ENCODE data around the gene SAT1. TPM values are rescaled to one million over a fixed set of nuclear protein-coding genes. Genes with fewer than 3 reads are reported as not detected.

SAT1 gene
- total RNA-seq, 2 experiments from 2014 or later = 96.1 to 204 TPM

- no peak overlapping the region for H3K27ac Mint-ChIP-seq
- H3K4me1 Mint-ChIP-seq = peaks cover 12% of the 10 kb centered on the region
- DNase-seq (no peak), ATAC-seq (no peak)
- CTCF ChIA-PET = no interaction called here
- peaks cover 2% of the 10 kb centered on the region for H3K27me3 Mint-ChIP-seq
- H3K4me3 Mint-ChIP-seq = no peak overlapping the region
- H3K9me3 Mint-ChIP-seq (ENCODE audit: low read depth) = no peaks in the 10 kb centered on the region
- no peaks in the 10 kb centered on the region for H3K36me3 Mint-ChIP-seq
Measured at GRCh38 chrX:23822397-23822796, 39.4 kb downstream of the SAT1 start.

DNA sequence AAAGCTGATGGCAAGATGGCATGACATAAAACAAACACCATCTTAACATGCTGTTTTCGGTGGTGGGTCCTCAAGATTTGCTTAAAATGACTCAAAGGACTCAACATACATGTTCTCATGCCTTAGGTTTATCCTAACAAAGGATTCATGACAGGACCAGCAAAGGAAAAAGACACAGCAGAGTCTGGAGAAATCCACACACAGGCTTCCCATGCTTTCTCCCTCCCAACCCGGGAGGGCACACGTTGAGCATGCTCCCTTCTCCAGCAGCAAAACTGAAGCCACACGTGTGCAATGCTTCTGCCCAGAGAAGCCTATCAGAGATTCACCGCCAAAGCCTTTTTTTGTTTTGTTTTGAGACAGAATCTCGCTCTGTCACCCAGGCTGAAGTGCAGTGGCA, 39.9 kb downstream of the SAT1 start:
- Mint-ChIP-seq H3K27ac (no peak overlapping the region), H3K36me3 (no peaks in the 10 kb centered on the region), H3K4me3 (no peak overlapping the region), H3K27me3 (peaks cover 2% of the 10 kb centered on the region), H3K4me1 (peaks cover 11% of the 10 kb centered on the region), H3K9me3 (ENCODE audit: low read depth) (no peaks in the 10 kb centered on the region)
- CTCF ChIA-PET = interaction anchor here (1.1 kb wide), 1 partner anchor 79 kb away, joined by 5 read pairs; no protein-coding TSS in a partner anchor
- ATAC-seq = no peak
- DNase-seq = no peak

DNA sequence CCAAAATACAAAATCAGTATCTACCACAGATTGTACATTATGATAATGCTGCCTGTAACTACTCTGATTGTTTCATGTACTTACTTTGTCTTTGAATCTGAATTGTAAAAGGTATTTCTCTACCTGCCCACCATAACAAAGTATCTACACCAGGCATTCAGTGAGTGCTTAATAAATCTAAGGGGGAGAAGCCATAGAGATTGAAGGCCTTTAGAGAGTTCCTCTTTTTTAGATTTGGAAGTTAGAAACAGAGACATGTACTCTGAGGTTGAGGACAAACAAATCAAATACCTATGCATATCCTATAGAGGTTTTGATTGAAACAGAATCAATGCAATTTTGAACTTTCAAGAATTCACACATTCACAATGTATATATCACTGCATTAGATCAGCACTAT, 42.7 kb downstream of the SAT1 start:
- H3K4me3 Mint-ChIP-seq = no peak overlapping the region
- peaks cover 2% of the 10 kb centered on the region for H3K27me3 Mint-ChIP-seq
- peaks cover 2% of the 10 kb centered on the region for H3K4me1 Mint-ChIP-seq
- no peaks in the 10 kb centered on the region for H3K36me3 Mint-ChIP-seq
- no peak for DNase-seq
- CTCF ChIA-PET = no interaction called here
- H3K9me3 Mint-ChIP-seq (ENCODE audit: low read depth) = no peaks in the 10 kb centered on the region
- no peak for ATAC-seq
- no peak overlapping the region for H3K27ac Mint-ChIP-seq

GRCh38 chrX:23826216-23826615, 43.2 kb downstream of the SAT1 start:
- no peaks in the 10 kb centered on the region for H3K9me3 Mint-ChIP-seq (ENCODE audit: low read depth)
- no peak overlapping the region for H3K4me3 Mint-ChIP-seq

GRCh38 chrX:23826653-23827052, 43.7 kb downstream of the SAT1 start:
- no peak for DNase-seq
- Mint-ChIP-seq H3K4me1 (peaks cover 2% of the 10 kb centered on the region), H3K9me3 (ENCODE audit: low read depth) (no peaks in the 10 kb centered on the region), H3K4me3 (no peak overlapping the region), H3K36me3 (no peaks in the 10 kb centered on the region), H3K27me3 (peaks cover 2% of the 10 kb centered on the region), H3K27ac (no peak overlapping the region)
- no peak for ATAC-seq
- CTCF ChIA-PET = no interaction called here

More at GRCh38 chrX:23826216-23826615, 43.2 kb downstream of the SAT1 start:
- Mint-ChIP-seq H3K4me1 (peaks cover 2% of the 10 kb centered on the region), H3K27me3 (peaks cover 2% of the 10 kb centered on the region), H3K36me3 (no peaks in the 10 kb centered on the region), H3K27ac (no peak overlapping the region)
- DNase-seq = no peak
- CTCF ChIA-PET = no interaction called here
- no peak for ATAC-seq

GRCh38 chrX:23828881-23829280, 45.9 kb downstream of the SAT1 start:
- ATAC-seq (no peak), DNase-seq (no peak)
- Mint-ChIP-seq H3K36me3 (peaks cover 2% of the 10 kb centered on the region), H3K4me3 (no peak overlapping the region), H3K9me3 (ENCODE audit: low read depth) (no peaks in the 10 kb centered on the region), H3K4me1 (peaks cover 2% of the 10 kb centered on the region), H3K27ac (no peak overlapping the region), H3K27me3 (no peaks in the 10 kb centered on the region)
- CTCF ChIA-PET = no interaction called here

DNA sequence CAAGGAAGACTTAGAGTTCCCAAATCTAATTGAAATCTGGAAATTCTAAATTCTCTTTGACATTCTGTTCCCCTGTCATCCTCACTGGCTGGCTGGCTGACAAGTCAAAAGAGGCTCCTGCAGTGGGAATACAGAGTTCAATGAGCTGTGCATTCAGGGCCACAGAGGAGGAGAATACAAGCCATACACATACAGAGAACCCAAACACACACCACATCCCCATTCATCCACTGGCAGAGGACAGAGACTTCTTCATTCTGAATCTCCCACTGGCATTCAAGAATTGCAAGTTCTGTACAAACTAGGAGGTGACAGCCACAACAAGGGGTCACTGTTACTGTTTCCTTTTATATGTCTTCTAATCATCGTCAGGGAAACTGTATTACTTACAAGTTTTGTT, 49.7 kb downstream of the SAT1 start:
- H3K9me3 Mint-ChIP-seq (ENCODE audit: low read depth) = no peaks in the 10 kb centered on the region
- H3K27ac Mint-ChIP-seq = no peak overlapping the region
- no peaks in the 10 kb centered on the region for H3K27me3 Mint-ChIP-seq
- peaks cover 2% of the 10 kb centered on the region for H3K36me3 Mint-ChIP-seq
- H3K4me3 Mint-ChIP-seq = no peak overlapping the region
- ATAC-seq (no peak), DNase-seq (no peak)
- H3K4me1 Mint-ChIP-seq = no peaks in the 10 kb centered on the region
- CTCF ChIA-PET = no interaction called here

Other genes starting within 250 kb of the SAT1 start
- 10 to 100 TPM; 31.7 to 35.5 TPM for gene PRDX4, start 115.7 kb upstream of the SAT1 start, total RNA-seq
- 10 to 100 TPM; 37.7 to 49.0 TPM for gene ACOT9, start 39.9 kb upstream of the SAT1 start, total RNA-seq
- 10 to 100 TPM; 27.1 to 27.5 TPM for gene APOO, start 124.8 kb downstream of the SAT1 start, total RNA-seq
- gene CXorf58, start 124.8 kb downstream of the SAT1 start, total RNA-seq = under 1 TPM in 1 of 2 experiments, not detected in 1; 0.20 TPM
- gene KLHL15, start 244.0 kb downstream of the SAT1 start, total RNA-seq = 10 to 100 TPM in 1 of 2 experiments, 1 to 10 TPM in 1; 9.5 to 11.5 TPM